Measurements from ENCODE around the gene DOCK10. TPM values are rescaled to one million over a fixed set of nuclear protein-coding genes. Genes with fewer than 3 reads are reported as not detected.

The DOCK10 gene
- total and polyA plus RNA-seq, 2 donors (not counting 1 experiment from before 2014, with no cell fraction given): 20.8 to 26.3 TPM

DNA sequence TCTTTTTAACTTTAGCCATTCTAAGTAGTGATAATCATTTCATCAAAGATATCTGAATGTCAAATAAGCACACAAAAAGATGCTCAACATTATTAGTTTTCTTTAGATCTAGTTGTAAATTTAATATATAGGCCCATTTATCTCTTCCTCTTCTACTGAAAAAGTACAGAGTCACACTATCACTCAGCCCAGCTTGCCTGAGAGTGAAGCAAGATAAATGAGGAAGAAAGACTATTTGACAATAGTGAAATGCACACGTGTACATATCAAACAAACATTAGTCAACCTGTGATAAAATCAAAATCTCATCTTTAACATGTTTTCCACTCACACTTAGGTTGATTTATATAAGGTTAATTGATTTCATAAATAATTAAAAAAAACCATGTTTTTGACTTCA, 242.6 kb downstream of the DOCK10 start:
- H3K9ac ChIP-seq (ENCODE audit: insufficient read depth, low read length): no peak overlapping the region
- no peaks in the 10 kb centered on the region for H4K20me1 ChIP-seq (ENCODE audit: control insufficient read depth, extremely low read depth, insufficient read depth, low read length)
- H3K27me3 ChIP-seq (ENCODE audit: control insufficient read depth, insufficient read depth, low read length): no peaks in the 10 kb centered on the region
- no peak overlapping the region for H2AFZ ChIP-seq (ENCODE audit: low read length)
- no peak overlapping the region for H3K4me3 ChIP-seq (replicated peaks in 1 of 4; ENCODE audit: control extremely low read depth in 1 of 4, insufficient read depth in 1 of 4, low read depth in 3 of 4, low read length in 4 of 4)
- H3K79me2 ChIP-seq (ENCODE audit: control insufficient read depth, insufficient read depth, low read length): no peaks in the 10 kb centered on the region
- peaks cover 4% of the 10 kb centered on the region for H3K36me3 ChIP-seq (ENCODE audit: control insufficient read depth, insufficient read depth, low read length)
- TF ChIP-seq, protein P1, sequence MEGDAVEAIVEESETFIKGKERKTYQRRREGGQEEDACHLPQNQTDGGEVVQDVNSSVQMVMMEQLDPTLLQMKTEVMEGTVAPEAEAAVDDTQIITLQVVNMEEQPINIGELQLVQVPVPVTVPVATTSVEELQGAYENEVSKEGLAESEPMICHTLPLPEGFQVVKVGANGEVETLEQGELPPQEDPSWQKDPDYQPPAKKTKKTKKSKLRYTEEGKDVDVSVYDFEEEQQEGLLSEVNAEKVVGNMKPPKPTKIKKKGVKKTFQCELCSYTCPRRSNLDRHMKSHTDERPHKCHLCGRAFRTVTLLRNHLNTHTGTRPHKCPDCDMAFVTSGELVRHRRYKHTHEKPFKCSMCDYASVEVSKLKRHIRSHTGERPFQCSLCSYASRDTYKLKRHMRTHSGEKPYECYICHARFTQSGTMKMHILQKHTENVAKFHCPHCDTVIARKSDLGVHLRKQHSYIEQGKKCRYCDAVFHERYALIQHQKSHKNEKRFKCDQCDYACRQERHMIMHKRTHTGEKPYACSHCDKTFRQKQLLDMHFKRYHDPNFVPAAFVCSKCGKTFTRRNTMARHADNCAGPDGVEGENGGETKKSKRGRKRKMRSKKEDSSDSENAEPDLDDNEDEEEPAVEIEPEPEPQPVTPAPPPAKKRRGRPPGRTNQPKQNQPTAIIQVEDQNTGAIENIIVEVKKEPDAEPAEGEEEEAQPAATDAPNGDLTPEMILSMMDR (conservative IDR thresholded peaks at IDR 0.05 in 1 of 2, IDR thresholded peaks at IDR 0.05 in 1 of 2; ENCODE audit: low read depth in 1 of 2, low read length in 2 of 2): no peak
- TF ChIP-seq EZH2 (IDR thresholded peaks at IDR 0.05; ENCODE audit: low read length, missing control alignments): no peak
- no peak overlapping the region for H3K27ac ChIP-seq (ENCODE audit: insufficient read depth, low read length)
- no peaks in the 10 kb centered on the region for H3K9me3 ChIP-seq (ENCODE audit: control insufficient read depth, insufficient read depth, low read depth, low read length)
- H3K4me2 ChIP-seq (ENCODE audit: extremely low read depth, insufficient read depth, low read length): no peak overlapping the region
- DNase-seq (ENCODE audit: low read depth in 2 of 2): no peak
- H3K4me1 ChIP-seq (ENCODE audit: control insufficient read depth, extremely low read depth, insufficient read depth, low read length): no peaks in the 10 kb centered on the region

DNA sequence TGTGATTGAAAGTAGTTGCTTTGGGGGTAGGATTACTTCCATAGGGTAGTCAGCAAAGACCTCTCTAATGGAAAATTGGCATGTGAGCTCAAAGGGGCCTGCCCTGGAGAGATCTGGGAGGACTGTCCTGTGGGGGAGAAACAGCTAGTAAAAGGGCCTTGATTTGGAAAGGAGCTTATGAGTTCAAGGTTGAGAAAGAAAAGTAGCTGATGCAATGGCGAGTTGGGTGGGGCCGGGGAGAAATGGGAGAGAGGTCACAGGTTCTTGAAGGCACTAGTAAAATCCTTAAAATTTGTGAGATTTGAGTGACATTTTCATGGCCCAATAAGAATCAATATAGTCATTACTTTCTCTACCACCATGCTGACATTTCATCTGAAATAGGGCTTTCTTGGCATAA, 244.1 kb downstream of the DOCK10 start:
- DNase-seq (ENCODE audit: low read depth in 2 of 2): peak in 1 of 2 donors; percentile 44
- Histone ChIP-seq H3K9ac (ENCODE audit: insufficient read depth, low read length) (no peak overlapping the region), H4K20me1 (ENCODE audit: control insufficient read depth, extremely low read depth, insufficient read depth, low read length) (no peaks in the 10 kb centered on the region), H3K9me3 (ENCODE audit: control insufficient read depth, insufficient read depth, low read depth, low read length) (no peaks in the 10 kb centered on the region), H3K36me3 (ENCODE audit: control insufficient read depth, insufficient read depth, low read length) (peaks cover 4% of the 10 kb centered on the region), H3K27ac (ENCODE audit: insufficient read depth, low read length) (no peak overlapping the region), H3K27me3 (ENCODE audit: control insufficient read depth, insufficient read depth, low read length) (no peaks in the 10 kb centered on the region), H2AFZ (ENCODE audit: low read length) (no peak overlapping the region), H3K4me2 (ENCODE audit: extremely low read depth, insufficient read depth, low read length) (no peak overlapping the region), H3K4me3 (replicated peaks in 1 of 4; ENCODE audit: control extremely low read depth in 1 of 4, insufficient read depth in 1 of 4, low read depth in 3 of 4, low read length in 4 of 4) (no peak overlapping the region), H3K79me2 (ENCODE audit: control insufficient read depth, insufficient read depth, low read length) (no peaks in the 10 kb centered on the region), H3K4me1 (ENCODE audit: control insufficient read depth, extremely low read depth, insufficient read depth, low read length) (no peaks in the 10 kb centered on the region)
- TF ChIP-seq, protein P1 (conservative IDR thresholded peaks at IDR 0.05 in 1 of 2, IDR thresholded peaks at IDR 0.05 in 1 of 2; ENCODE audit: low read depth in 1 of 2, low read length in 2 of 2): no peak
- TF ChIP-seq EZH2 (IDR thresholded peaks at IDR 0.05; ENCODE audit: low read length, missing control alignments): no peak

DNA sequence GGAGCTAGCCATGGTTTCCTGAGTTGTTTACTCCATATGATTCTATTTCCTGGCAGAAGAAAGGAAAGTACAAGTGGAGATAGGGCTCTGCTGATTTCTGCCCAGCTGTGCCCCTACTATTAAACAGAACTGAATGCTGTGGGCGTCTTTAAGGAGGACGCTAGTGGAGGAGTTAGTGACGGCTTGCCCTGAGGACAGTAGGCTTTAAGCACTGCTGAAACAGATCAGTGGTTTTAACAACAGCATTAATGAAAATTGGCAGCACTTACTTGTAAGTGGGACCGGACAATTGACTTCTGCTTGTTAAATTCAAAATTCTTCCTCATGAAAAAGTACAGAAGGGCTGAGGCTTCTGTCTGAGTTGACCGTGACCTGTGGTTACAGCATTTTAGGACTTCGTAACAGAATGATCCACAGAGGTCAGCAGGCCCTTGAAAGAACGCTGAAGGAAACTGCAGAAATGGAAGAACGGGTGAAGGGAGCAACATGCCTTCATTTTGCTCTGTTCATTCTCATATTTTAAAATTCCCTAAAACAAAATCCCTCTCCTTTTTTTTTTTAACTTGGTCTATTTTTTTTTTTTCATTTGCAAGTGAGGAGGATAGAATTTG, 245.5 kb downstream of the DOCK10 start:
- no peaks in the 10 kb centered on the region for H3K27me3 ChIP-seq (ENCODE audit: control insufficient read depth, insufficient read depth, low read length)
- no peak for DNase-seq (ENCODE audit: low read depth in 2 of 2)

More for the DNA sequence above, 245.5 kb downstream of the DOCK10 start:
- no peaks in the 10 kb centered on the region for H3K4me1 ChIP-seq (ENCODE audit: control insufficient read depth, extremely low read depth, insufficient read depth, low read length)
- no peak overlapping the region for H3K27ac ChIP-seq (ENCODE audit: insufficient read depth, low read length)
- H4K20me1 ChIP-seq (ENCODE audit: control insufficient read depth, extremely low read depth, insufficient read depth, low read length): no peaks in the 10 kb centered on the region
- H3K4me2 ChIP-seq (ENCODE audit: extremely low read depth, insufficient read depth, low read length): no peak overlapping the region
- H3K9me3 ChIP-seq (ENCODE audit: control insufficient read depth, insufficient read depth, low read depth, low read length): no peaks in the 10 kb centered on the region
- H2AFZ ChIP-seq (ENCODE audit: low read length): no peak overlapping the region
- TF ChIP-seq, protein P1 (conservative IDR thresholded peaks at IDR 0.05 in 1 of 2, IDR thresholded peaks at IDR 0.05 in 1 of 2; ENCODE audit: low read depth in 1 of 2, low read length in 2 of 2): no peak
- no peak overlapping the region for H3K9ac ChIP-seq (ENCODE audit: insufficient read depth, low read length)
- H3K79me2 ChIP-seq (ENCODE audit: control insufficient read depth, insufficient read depth, low read length): no peaks in the 10 kb centered on the region
- peaks cover 5% of the 10 kb centered on the region for H3K36me3 ChIP-seq (ENCODE audit: control insufficient read depth, insufficient read depth, low read length)
- H3K4me3 ChIP-seq (replicated peaks in 1 of 4; ENCODE audit: control extremely low read depth in 1 of 4, insufficient read depth in 1 of 4, low read depth in 3 of 4, low read length in 4 of 4): no peak overlapping the region
